GM19397 (cell line): Measurements from ENCODE around the gene KRR1.
"Not testable (repeated sequence)": the region's sequence is repeated elsewhere in the genome, so short reads cannot be mapped to it uniquely, and the experiment has no call there.

Experiments
- ATAC-seq: cut with Tn5 transposase; IDR thresholded peaks from one replicate; pipeline ENCODE4 v1.9.1; 2021; ENCODE audit warnings: mild to moderate bottlenecking, moderate library complexity; ENCODE audit not compliant: unreplicated experiment

Gene KRR1

GRCh38 chr12:75526655-75527511 lies 15.5 kb upstream of the KRR1 start:
- ATAC-seq = peak; percentile 96

- no peak for ATAC-seq
Measured at GRCh38 chr12:75525263-75525662, 13.9 kb upstream of the KRR1 start.

- not testable (repeated sequence) for ATAC-seq
Measured at GRCh38 chr12:75522124-75522523, 10.7 kb upstream of the KRR1 start.

GRCh38 chr12:75521224-75521623 lies 9.8 kb upstream of the KRR1 start:
- ATAC-seq = not testable (repeated sequence)

- ATAC-seq = no peak
Measured at GRCh38 chr12:75509621-75510020, 1.8 kb downstream of the KRR1 start.

- no peak for ATAC-seq
Measured at GRCh38 chr12:75508159-75508558, 3.2 kb downstream of the KRR1 start.

GRCh38 chr12:75507086-75507485 lies 4.3 kb downstream of the KRR1 start:
- no peak for ATAC-seq

- no peak for ATAC-seq
Measured at GRCh38 chr12:75505706-75506312, 5.6 kb downstream of the KRR1 start.

GRCh38 chr12:75503866-75504265 lies 7.5 kb downstream of the KRR1 start:
- no peak for ATAC-seq

GRCh38 chr12:75503459-75503858 lies 8.0 kb downstream of the KRR1 start:
- ATAC-seq = no peak

- no peak for ATAC-seq
Measured at GRCh38 chr12:75491169-75491568, 20.2 kb downstream of the KRR1 start.

GRCh38 chr12:75489613-75490210 lies 21.7 kb downstream of the KRR1 start:
- peak; percentile 56 for ATAC-seq

- ATAC-seq = no peak
Measured at GRCh38 chr12:75489187-75489586, 22.2 kb downstream of the KRR1 start.

GRCh38 chr12:75488553-75488952 lies 22.9 kb downstream of the KRR1 start:
- peak; percentile 46 for ATAC-seq

GRCh38 chr12:75487308-75487707 lies 24.1 kb downstream of the KRR1 start:
- no peak for ATAC-seq

GRCh38 chr12:75484450-75484849 lies 27.0 kb downstream of the KRR1 start:
- ATAC-seq = not testable (repeated sequence)

GRCh38 chr12:75483431-75483830 lies 28.0 kb downstream of the KRR1 start:
- ATAC-seq = no peak

GRCh38 chr12:75482646-75483045 lies 28.8 kb downstream of the KRR1 start:
- no peak for ATAC-seq

- no peak for ATAC-seq
Measured at GRCh38 chr12:75481774-75482173, 29.6 kb downstream of the KRR1 start.

- ATAC-seq = peak; percentile 19
Measured at GRCh38 chr12:75481013-75481705, 30.2 kb downstream of the KRR1 start.

GRCh38 chr12:75480469-75480949 lies 30.9 kb downstream of the KRR1 start, which contains the start of gene GLIPR1:
GLIPR1 (plus strand) TSS chr12:75480755; CDS start chr12:75480881, 126 bp downstream.
- ATAC-seq = peak; percentile 89
